ENCODE results near the gene ARHGAP27.

GRCh38 chr17:45396496-45397205 is 36.0 kb downstream of the ARHGAP27 start:
- TF ChIP-seq CTCF (IDR thresholded peaks at IDR 0.05) (no peak), TCF7L2 (IDR thresholded peaks at IDR 0.05; ENCODE audit: low read depth, low read length) (no peak), POLR2AphosphoS5 (IDR thresholded peaks at IDR 0.05; ENCODE audit: low read depth, low read length) (no peak)
